DMS79 (cell line): Measurements from ENCODE around the gene SRC.

ENCODE experiments used
- DNase-seq: peaks from one replicate; lab custom pipeline; 2025; lab: John Stamatoyannopoulos, UW

Gene SRC

GRCh38 chr20:37315021-37315451 lies 30.9 kb upstream of the SRC start:
- no peak for DNase-seq

GRCh38 chr20:37315452-37316110 lies 30.4 kb upstream of the SRC start:
- no peak for DNase-seq

- no peak for DNase-seq
These were observed 29.7 kb upstream of the SRC start for GRCh38 chr20:37316116-37316774.

- no peak for DNase-seq
These were observed 29.2 kb upstream of the SRC start for GRCh38 chr20:37316775-37317170.

- DNase-seq = no peak
These were observed 28.6 kb upstream of the SRC start for GRCh38 chr20:37317316-37317715.

GRCh38 chr20:37317994-37318640 lies 27.8 kb upstream of the SRC start:
- no peak for DNase-seq

- DNase-seq = no peak
These were observed 26.7 kb upstream of the SRC start for GRCh38 chr20:37319151-37319671.

GRCh38 chr20:37323985-37324384 lies 22.0 kb upstream of the SRC start:
- no peak for DNase-seq

- no peak for DNase-seq
These were observed 20.7 kb upstream of the SRC start for GRCh38 chr20:37325206-37325605.

- no peak for DNase-seq
These were observed 19.3 kb upstream of the SRC start for GRCh38 chr20:37326666-37327065.

- DNase-seq = no peak
These were observed 18.2 kb upstream of the SRC start for GRCh38 chr20:37327748-37328147.

- no peak for DNase-seq
These were observed 17.6 kb upstream of the SRC start for GRCh38 chr20:37328149-37328945.

GRCh38 chr20:37329481-37330165 lies 16.3 kb upstream of the SRC start:
- no peak for DNase-seq

GRCh38 chr20:37330316-37330715 lies 15.6 kb upstream of the SRC start:
- DNase-seq = no peak

GRCh38 chr20:37331060-37331857 lies 14.7 kb upstream of the SRC start:
- DNase-seq = no peak

- DNase-seq = no peak
These were observed 12.7 kb upstream of the SRC start for GRCh38 chr20:37333130-37333847.

- DNase-seq = no peak
These were observed 12.1 kb upstream of the SRC start for GRCh38 chr20:37333848-37334318.

- no peak for DNase-seq
These were observed 11.5 kb upstream of the SRC start for GRCh38 chr20:37334450-37334849.

GRCh38 chr20:37335642-37336368 lies 10.1 kb upstream of the SRC start:
- DNase-seq = no peak
